Head of caudate nucleus (tissue), 42 donors: ENCODE data around the gene HM13.

Experiments used
- DNase-seq, 42 donors: peaks; one replicate each; pipeline versions ENCODE4 v3.0.0 to v3.0.0-alpha.2; 2020 to 2021; ENCODE audit warnings: mixed read lengths in 7 of 42
- intact Hi-C: fragments of 100-400 bp; cut with DNase I; formaldehyde crosslinking; loops from one replicate; pipeline ENCODE4 v1.15.0; 2022

Gene HM13

DNA sequence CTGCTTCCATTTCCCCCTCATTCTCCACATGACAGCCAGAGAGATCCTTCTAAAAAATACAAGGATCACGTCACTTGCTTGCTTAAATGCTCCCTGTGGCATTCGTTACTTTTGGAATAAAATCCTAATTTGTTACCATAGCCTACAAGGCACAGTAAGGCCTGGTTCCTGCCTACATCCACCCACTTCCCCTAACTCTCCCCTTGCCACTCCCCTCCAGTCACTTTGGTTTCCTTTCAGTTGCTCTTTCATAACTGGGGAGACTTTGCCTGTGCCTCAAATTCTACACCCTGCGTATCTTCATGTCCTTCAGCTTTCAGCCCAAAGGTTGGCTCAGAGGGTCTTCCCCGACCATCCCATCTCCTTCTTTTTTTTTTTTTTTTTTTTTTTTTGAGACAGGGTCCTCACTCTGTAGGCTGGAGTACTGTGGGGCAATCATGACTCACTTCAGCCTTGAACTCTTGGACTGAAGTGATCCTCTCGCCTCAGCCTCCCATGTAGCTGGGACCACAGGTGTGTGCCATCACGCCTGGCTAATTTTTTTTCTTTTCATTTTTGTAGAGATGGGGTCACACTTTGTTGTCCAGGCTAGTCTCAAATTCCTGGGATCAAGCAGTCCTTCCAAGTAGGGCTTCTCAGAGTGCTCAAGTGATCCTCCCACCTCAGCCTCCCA is 103.3 kb downstream of the HM13 start:
- DNase-seq: no peak
- intact Hi-C loops: no loop called here
